ENCODE measurements around the gene NEDD4L.

DNA sequence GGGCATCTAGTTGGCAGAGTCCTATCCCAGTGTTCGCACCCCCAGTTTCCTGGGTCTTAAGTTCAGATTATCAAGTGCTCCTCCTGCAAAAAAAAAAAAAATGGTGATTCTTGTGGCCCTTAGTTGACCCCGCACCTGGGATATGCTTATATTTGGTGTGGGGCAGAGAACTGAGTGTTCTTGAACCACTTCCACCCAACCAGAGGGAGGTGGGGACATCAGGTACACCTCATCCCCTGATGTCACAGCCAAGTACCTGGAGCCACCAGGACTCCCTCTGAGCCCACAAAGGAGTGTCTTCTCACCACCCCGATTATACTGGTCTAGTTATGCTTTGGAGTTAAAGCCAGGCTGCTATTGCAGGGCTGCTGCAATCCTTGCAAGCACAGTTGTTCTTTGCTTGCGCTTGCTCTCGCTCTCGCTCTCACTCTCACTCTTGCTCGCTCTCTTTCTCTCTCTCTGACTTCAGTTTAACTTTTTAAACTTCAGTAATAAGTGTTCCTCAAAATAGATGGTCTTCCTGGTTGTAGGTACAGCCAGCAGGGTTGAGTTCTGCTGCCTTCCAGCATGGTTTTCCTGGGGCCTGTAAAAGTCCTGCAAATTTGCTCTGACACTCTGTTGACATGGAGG lies 265.7 kb downstream of the NEDD4L start:
- TF ChIP-seq ZNF274 (IDR thresholded peaks at IDR 0.05; ENCODE audit: low read depth, low read length), result no peak
- no peak for TF ChIP-seq SUZ12 (IDR thresholded peaks at IDR 0.05; ENCODE audit: extremely low read depth, insufficient read depth, insufficient read length)

All from NT2/D1 (cell line).